ENCODE measurements around the gene MAP1B. TPM values are rescaled to one million over a fixed set of nuclear protein-coding genes. Genes with fewer than 3 reads are reported as not detected.

MAP1B gene
- total RNA-seq, 1 experiment from 2014 or later = 8.9 TPM

GRCh38 chr5:72074251-72074650 lies 33.0 kb upstream of the MAP1B start:
- Histone ChIP-seq H3K4me3 (replicated peaks in 1 of 2; ENCODE audit: low read depth in 1 of 2, low read length in 2 of 2) (no peak overlapping the region), H2AFZ (ENCODE audit: low read depth, low read length, poor library complexity, severe bottlenecking) (no peak overlapping the region), H4K20me1 (ENCODE audit: insufficient read depth) (no peaks in the 10 kb centered on the region), H3K4me1 (ENCODE audit: control insufficient read depth in 1 of 2, insufficient read depth in 2 of 2, low read length in 2 of 2) (peaks cover 0 to 2% of the 10 kb centered on the region in 2 experiments; a peak in 1 of 4 replicates), H3K27me3 (ENCODE audit: insufficient read depth, low read length) (no peaks in the 10 kb centered on the region), H3K36me3 (ENCODE audit: control insufficient read depth in 1 of 2, insufficient read depth in 2 of 2, low read length in 2 of 2) (no peaks in the 10 kb centered on the region), H3K4me2 (ENCODE audit: low read length) (no peak overlapping the region), H3K9me3 (ENCODE audit: control insufficient read depth in 1 of 2, insufficient read depth in 1 of 2, low read depth in 1 of 2, low read length in 2 of 2) (no peaks in the 10 kb centered on the region), H3K9me2 (ENCODE audit: insufficient read depth) (no peaks in the 10 kb centered on the region), H3K27ac (ENCODE audit: low read depth, low read length) (no peak overlapping the region), H3K79me2 (ENCODE audit: insufficient read depth, low read length) (no peaks in the 10 kb centered on the region), H3K9ac (ENCODE audit: low read length) (no peak overlapping the region)
- RAD21 ChIA-PET (ENCODE audit: low non-redundant PET in 1 of 2, low total read pairs in 2 of 2, uncharacterized antibody in 2 of 2, unreplicated experiment in 2 of 2) = no interaction called here
- CTCF ChIA-PET = no interaction called here
- no TSS peak for BruUV-seq (replicated peaks)
- POLR2A ChIA-PET = no interaction called here
- intact Hi-C loops (cut with micrococcal nuclease) = no loop called here
- TF ChIP-seq POLR2A (IDR thresholded peaks at IDR 0.05; ENCODE audit: borderline replicate concordance, extremely low read depth, insufficient read depth, insufficient read length) (no peak), EGR1 (IDR thresholded peaks at IDR 0.05; ENCODE audit: low read depth) (no peak), JUND (IDR thresholded peaks at IDR 0.05) (no peak), TCF7L2 (IDR thresholded peaks at IDR 0.05; ENCODE audit: borderline replicate concordance, extremely low read depth, insufficient read depth, insufficient read length) (no peak), POLR2AphosphoS5 (IDR thresholded peaks at IDR 0.05; ENCODE audit: low read depth, low read length) (no peak), EZH2 (IDR thresholded peaks at IDR 0.05) (no peak), CBX3 (IDR thresholded peaks at IDR 0.05; ENCODE audit: low read depth) (no peak), ZNF274 (IDR thresholded peaks at IDR 0.05; ENCODE audit: low read depth, low read length) (no peak), SP1 (IDR thresholded peaks at IDR 0.05; ENCODE audit: low read depth) (no peak), EZH2phosphoT487 (IDR thresholded peaks at IDR 0.05; ENCODE audit: borderline replicate concordance) (no peak), SRF (IDR thresholded peaks at IDR 0.05; ENCODE audit: low read depth) (no peak), CEBPB (IDR thresholded peaks at IDR 0.05; ENCODE audit: low read depth) (no peak), RAD21 (IDR thresholded peaks at IDR 0.05; ENCODE audit: low read depth) (no peak), ZFX (IDR thresholded peaks at IDR 0.05) (no peak), ELF1 (IDR thresholded peaks at IDR 0.05; ENCODE audit: borderline replicate concordance, low read depth) (no peak), REST (IDR thresholded peaks at IDR 0.05; ENCODE audit: low read depth) (no peak)
- TF ChIP-seq, protein P1, sequence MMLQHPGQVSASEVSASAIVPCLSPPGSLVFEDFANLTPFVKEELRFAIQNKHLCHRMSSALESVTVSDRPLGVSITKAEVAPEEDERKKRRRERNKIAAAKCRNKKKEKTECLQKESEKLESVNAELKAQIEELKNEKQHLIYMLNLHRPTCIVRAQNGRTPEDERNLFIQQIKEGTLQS (IDR thresholded peaks at IDR 0.05) = no peak
- TF ChIP-seq, protein P2, sequence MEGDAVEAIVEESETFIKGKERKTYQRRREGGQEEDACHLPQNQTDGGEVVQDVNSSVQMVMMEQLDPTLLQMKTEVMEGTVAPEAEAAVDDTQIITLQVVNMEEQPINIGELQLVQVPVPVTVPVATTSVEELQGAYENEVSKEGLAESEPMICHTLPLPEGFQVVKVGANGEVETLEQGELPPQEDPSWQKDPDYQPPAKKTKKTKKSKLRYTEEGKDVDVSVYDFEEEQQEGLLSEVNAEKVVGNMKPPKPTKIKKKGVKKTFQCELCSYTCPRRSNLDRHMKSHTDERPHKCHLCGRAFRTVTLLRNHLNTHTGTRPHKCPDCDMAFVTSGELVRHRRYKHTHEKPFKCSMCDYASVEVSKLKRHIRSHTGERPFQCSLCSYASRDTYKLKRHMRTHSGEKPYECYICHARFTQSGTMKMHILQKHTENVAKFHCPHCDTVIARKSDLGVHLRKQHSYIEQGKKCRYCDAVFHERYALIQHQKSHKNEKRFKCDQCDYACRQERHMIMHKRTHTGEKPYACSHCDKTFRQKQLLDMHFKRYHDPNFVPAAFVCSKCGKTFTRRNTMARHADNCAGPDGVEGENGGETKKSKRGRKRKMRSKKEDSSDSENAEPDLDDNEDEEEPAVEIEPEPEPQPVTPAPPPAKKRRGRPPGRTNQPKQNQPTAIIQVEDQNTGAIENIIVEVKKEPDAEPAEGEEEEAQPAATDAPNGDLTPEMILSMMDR (IDR thresholded peaks at IDR 0.05 in 2 of 3, conservative IDR thresholded peaks at IDR 0.05 in 1 of 3; ENCODE audit: borderline replicate concordance in 1 of 3, insufficient read depth in 1 of 3, low read depth in 2 of 3, low read length in 2 of 3) = no peak
- ATAC-seq = no peak
- no peak for DNase-seq (ENCODE audit: low read depth, low spot score)
